HG03097 (cell line): ENCODE results near the gene RHBDF2.
"Not testable (repeated sequence)": the region's sequence is repeated elsewhere in the genome, so short reads cannot be mapped to it uniquely, and the experiment has no call there.

Experiments
- ATAC-seq: cut with Tn5 transposase; IDR thresholded peaks from one replicate; pipeline ENCODE4 v1.9.1; 2021; ENCODE audit not compliant: unreplicated experiment, low FRiP score

The RHBDF2 gene

DNA sequence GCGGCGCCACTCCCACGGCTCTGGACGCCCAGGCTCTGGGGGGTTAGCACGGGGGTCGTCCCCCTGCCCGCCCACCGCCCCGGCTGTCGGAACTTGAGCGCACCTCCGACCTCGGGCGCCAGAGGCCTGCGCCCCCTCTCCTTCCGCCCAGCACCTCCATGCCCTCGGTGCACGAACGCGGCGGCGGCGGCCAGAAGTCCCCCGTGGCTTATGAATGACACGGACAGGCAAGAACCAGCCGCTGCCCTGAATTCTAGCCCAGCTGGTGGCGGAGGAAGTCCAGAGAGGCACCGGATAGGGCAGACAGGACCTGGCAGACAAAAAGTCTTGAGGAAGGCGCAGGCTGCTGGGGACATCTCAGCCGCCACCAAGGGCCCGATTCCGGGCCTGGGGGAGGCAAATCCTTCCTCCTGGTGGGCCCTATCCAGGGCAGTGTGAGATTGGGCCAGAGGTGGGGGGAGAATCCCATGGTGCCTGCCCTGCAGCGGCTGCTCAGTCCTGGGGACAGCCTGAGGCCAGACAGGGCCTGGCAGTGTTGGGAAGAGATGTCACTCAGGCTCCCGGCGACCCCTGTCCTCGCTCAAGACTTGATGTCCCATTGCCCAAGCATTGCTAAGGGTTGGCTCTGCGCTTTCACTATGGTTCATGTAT lies 37.2 kb upstream of the RHBDF2 start:
- no peak for ATAC-seq

GRCh38 chr17:76537578-76538280 lies 36.5 kb upstream of the RHBDF2 start, which contains the start of gene CYGB:
CYGB (minus strand) TSS chr17:76537709; CDS start chr17:76537542, 167 bp downstream.
- no peak for ATAC-seq

DNA sequence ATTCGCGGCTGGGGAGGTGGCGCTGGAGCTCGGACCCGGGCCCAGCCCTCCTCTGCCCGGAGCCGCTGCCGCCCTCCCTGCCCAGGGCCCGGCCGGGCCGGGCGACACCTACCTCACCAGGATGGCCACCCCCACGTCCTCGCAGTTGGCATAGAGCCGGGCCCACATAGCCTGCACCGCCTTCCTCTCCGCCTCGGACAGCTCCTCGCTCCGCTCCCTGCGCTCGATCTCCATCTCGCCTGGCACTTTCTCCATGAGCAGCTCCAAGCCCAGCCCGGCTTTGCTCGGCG lies 36.0 kb upstream of the RHBDF2 start:
- ATAC-seq: no peak

DNA sequence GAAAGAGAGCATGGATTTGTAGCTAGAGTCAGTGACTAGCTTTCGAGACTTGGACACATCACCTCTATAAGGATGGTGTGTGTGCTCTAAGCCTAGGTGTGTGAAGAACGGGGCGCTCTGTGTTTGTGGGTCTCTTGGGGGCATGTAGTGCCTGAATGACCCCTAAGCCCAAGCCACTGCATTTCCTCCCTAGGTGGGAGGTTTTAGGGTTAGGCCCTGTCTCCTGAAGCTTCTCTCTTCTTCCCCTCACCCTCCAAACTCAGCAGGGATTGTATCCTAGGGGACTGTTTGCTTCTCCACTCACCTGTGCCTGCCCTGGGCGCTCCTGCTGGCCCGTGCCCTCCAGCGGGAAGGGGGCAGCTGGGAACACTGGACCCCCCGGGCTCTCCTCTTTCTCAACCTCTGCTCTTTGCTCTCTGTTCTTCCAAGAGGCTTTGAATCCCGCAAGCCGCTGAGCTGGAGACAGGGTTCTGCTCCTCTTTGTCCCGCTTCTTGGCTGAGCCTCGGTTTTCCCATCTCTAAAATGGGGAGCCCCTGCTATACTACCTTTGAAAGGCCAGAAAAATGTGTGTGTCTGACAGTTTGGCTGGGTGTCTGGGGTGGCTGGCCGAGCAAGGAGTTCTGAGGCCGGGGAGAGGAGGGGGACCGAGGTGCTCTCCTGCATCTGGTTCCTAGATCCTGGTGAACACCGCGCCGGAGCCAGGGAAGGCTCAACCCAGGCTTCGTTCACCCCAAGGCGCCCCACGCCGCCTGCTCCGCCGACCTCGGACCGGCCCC lies 35.5 kb upstream of the RHBDF2 start:
- ATAC-seq: no peak

DNA sequence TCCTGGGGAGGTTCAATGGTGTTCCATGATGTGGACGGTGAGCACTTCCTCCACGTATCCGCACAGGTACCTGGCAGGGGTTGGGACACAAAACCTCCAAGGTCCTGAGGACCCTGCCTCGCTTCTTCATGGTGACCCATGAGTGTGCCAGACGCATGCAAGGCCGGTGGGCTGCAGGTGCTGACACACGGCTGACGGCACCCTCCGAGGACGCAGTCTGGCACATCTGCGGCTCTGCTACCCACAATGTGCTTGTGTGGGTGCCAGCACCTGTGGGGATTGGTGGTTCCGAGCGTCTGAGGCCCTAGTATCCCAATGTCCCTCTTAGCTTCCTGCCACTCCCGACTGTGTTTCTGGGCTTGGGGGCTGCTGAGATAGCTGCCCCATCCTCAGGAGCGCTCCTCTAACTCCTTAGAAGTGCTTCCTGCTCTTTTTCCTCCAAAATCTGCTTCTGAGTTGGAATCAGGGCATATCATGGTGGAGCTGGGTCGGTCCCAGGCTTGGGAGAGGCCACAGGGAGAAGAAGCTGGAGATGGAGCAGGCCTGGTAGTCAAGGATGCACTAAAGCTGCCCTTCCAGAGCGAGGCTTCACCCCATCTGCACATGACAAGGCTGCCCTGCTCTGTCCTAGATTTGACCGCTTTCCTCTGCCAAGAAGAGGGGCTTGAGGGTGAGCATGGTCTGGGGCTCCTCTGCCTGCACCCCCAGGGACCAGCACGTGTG lies 34.7 kb upstream of the RHBDF2 start:
- no peak for ATAC-seq

DNA sequence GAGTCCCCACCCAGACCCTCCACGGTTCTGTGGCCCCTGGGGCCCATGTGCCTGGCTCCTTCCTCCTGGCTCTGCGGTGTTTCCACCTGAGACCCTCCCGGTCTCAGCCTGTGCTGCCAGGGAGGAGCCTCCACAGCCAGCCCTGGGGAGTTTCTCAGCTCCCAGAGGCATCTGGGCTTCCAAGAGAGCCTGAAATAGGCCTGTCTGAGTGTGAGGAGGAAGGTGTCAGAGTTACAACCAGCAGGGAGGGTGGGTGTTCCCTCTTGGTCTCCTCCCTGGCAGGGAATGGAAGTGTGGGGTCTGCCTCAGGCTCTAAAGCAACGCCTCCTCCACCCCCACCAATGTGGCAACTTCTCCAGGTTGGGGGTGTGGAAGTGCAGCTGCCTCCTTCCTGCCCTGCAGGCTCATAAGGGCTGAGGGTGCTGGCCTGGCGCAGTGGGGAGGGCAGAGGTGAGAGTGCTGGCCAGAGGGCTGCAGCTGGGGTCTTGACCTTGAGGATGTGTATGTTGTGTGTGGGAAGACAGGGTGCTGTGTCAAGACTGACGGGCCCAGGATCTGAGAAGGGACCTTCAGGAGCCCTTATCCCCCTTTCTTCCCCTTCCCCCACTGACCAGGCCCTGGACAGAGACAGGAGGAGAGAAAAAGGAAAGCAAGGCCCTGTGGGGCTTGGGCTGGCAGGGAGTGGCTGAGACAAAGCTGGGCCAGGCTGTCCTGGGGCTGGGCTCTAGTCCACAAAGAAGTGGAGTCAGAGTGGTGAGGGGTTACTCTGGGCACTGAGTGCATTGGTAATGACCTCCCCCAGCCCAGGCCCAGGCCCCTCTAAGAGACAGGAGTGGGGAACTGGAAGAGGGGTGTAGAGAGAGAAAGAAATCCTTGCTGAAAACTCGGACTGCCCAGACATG lies 33.9 kb upstream of the RHBDF2 start:
- ATAC-seq: no peak

DNA sequence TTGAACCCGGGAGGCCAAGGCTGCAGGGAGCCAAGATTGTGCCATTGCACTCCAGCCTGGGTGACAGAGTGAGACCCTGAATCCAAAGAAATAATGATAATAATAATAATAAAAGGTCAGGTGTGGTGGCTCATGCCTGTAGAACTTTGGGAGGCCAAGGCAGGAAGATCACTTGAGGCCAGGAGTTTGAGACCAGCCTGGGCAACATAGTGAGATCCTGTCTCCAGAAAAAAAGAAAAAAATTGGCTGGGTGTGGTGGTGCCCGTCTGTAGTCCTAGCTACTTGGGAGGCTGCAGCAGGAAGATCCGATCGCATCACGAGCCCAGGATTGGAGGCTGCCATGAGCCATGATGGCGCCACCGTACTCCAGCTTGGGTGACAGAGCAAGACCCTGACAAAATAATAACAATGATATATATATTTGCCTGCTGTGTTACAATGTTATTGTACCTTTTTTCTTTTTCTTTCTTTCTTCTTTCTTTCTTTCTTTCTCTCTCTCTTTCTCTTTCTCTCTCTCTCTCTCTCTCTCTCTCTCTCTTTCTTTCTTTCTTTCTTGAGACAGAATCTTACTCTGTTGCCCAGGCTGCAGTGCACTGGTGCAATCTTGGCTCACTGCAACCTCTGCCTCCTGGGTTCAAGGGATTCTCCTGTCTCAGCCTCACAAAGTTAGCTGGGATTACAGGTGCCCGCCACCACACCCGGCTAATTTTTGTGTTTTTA lies 32.6 kb upstream of the RHBDF2 start:
- ATAC-seq: not testable (repeated sequence)

DNA sequence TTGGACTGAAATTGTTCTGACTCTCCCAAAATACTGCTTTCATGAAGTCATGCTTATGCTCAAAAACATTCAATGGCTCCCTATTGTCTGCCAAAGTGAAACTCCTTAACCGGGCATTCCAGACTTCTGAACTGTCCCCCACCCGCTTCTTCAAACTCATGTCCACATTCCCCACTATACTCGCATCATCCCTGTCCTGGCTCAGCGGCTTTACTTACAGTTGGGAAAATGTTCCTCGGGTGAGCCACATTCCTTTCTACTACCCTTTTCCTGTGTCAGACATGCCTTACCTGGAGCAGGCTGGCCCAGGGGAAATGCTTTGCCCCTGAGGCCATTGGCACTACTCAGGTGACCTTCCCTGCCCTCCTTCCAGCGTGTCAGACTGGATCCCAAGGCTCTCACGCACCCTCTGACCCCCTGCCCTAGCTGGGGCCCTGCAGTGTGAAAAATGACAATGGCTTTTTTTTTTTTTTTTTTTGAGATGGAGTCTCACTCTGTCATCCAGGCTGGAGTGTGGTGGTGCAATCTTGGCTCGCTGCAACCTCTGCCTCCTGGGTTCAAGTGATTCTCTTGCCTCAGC lies 30.9 kb upstream of the RHBDF2 start:
- ATAC-seq: no peak

DNA sequence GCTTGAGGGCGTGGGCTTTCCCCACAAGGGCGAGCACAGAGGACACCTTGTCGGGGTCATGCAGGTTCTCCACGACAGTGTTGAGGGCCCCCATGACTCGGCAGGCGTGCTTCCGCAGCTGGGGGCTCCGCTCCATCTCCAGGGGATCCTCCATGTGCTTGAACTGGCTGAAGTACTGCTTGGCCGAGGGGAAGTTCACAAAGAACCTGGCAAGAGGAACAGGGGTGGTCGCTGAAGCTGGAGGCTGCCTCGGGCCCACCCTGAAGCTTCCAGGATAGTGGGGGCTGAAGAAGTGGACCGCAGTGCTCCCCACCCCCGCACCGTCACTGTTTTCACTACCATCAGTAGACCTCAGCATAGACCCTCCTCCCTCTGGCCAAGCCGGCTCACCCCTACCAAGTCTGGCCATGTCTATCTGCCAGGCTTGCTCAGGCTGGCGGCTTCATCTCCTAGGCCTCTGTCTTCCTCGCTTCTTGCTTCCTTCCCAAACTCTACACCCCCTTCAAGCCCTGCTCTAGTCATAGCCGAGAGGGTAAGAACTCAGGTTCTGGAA lies 30.3 kb upstream of the RHBDF2 start:
- no peak for ATAC-seq

DNA sequence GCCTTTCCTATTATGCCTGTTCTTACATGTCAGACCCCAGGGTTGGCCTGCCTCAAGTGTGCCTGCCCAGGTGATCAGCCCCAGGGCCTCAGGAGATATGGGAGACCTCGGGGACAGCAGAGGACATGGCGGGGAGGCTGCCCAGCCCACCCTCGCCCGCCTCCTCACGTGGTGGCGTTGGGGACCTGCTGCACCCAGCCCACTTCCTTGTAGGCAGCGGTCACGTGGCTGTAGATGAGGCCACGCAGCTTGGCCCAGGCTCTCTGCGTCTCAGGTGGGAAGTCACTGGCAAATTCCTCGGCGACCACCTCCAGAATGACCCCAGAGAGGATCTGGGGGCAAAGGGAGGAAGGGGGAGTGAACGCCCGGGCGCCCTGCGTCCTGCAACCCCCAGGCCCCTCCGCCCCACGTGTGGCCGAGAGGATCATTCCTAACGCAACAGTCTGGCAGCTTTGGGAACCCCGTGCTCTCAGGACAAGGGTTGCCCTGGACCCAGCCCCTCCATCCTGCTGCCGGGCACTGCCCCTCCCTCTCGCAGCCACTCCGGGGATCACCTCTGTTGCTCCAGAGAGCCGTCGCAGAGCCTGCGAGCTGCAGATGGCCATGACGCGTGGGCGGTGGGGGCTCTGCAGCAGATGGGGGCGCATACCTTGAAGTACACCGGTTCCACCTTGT lies 29.7 kb upstream of the RHBDF2 start:
- no peak for ATAC-seq

- ATAC-seq: no peak
Observed at GRCh38 chr17:76530095-76530723, 29.0 kb upstream of the RHBDF2 start.

DNA sequence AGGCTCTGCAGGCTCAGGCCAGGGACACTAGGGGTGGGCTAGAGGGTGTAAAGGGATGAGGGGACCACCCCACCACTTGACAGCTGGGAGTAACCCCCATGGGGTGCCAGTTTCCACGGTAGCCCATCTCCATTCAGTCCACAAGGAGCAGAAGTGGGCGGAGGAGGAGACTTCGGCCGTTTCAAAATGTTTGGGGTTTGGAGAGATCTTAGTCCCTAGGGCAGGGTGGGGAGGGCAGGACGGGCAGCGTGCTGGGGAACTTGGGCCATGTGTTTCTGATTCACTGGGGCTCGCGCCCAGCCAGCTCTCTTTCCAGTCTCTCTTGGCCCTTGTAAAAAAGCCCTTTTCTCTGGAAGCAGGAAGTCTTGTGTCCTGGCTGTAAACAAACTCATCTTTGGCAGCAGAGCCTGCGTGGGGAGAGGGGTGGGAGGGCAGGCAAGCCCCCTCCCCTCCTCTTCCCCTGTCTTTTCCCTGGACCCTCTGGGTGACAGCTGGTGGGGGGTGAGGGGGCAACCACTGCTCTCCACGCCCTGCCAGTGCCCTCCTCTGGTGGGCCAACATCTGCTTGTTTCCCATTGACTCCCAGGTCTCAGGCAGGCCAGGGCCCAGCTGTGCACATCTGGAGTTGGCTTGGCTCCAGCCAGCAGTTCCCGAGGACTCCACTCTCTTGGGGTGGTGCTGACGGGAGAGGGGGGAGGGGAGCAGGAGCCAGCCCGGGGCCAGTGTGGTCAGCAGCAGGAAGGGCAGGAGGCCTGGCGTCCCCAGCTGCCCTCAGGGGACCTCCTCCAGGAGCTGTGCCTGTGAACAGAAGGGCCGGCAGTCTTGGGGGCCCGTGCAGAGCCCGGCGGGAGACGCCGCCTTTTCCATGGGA lies 28.2 kb upstream of the RHBDF2 start:
- no peak for ATAC-seq

DNA sequence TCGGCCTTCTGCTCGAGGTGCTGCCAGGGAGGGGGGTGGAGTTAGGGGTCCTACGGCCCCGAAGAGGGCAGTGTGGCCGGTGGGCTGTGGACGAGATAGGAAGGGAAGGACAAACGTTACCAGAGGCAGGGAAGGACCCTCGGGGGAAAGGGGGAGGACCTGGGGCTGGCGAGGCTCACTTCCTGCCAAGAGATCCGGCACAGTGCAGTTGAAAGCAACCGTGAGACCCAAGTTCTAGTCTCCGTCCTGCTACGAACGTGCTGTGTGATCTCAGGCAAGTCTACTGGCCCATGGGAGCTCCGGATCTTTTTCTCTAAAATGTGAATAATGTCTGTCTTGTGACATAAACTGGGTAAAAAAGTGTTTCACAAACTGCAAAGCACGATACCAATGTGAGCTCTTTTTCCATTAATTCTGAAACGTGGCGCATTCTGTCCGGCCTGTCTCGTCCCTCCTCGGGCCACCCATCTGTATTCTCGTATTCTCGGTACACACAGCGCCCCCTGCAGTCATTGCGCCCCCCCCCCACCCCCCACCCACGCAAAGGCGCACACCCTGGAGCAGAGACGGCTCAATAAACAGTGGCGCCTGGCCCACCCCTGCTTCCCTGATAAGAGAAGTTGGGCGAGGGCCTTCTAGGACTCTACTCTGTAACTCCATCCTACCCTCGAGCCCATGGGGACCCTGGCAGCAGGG lies 27.5 kb upstream of the RHBDF2 start:
- ATAC-seq: no peak

DNA sequence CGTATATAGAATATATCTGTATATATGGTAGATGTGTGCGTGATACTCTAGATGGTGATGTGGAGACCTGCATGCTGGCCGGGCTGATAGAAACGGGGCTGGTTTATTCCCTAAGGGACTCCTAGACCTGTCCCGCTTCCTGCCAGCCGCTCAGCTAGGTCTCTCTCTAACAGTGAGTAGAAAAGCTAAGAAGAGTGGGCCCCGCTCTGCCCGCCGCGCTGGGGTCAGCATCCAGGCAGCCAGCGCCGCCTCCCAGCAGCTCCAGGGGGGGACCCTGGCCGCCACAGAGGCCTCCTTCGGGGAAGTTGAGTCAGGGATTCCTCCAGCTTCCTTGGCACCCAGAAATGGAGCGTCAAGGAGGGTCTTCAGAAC lies 26.9 kb upstream of the RHBDF2 start:
- ATAC-seq: peak; percentile 38

GRCh38 chr17:76527430-76528111 lies 26.3 kb upstream of the RHBDF2 start:
- peak; percentile 54 for ATAC-seq

DNA sequence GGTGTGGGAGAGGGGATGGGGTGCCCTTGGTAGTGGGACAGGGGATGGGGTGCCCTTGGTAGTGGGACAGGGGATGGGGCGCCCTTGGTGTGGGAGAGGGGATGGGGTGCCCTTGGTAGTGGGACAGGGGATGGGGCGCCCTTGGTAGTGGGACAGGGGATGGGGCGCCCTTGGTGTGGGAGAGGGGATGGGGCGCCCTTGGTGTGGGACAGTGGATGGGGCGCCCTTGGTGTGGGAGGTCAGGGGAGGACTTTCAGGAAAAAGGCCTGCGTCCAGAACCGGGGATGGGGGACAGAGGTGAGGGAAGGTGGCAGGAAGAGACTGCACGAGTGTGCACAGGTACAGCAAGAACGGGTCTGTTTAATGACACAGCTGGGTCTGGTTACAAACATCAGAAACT lies 25.8 kb upstream of the RHBDF2 start:
- not testable (repeated sequence) for ATAC-seq
